ENCODE data around the gene HACL1. TPM values are rescaled to one million over a fixed set of nuclear protein-coding genes. Genes with fewer than 3 reads are reported as not detected.
A peak's percentile ranks its signal among the peaks of the same experiment; 100 is the strongest.

Gene HACL1
- total RNA-seq, 1 donor = 32.4 TPM

- peak; percentile 55 for DNase-seq (ENCODE audit: low read depth)
- H3K4me3 ChIP-seq (ENCODE audit: low read depth, low read length) = no peak overlapping the region
- no peak for TF ChIP-seq CTCF (IDR thresholded peaks at IDR 0.05; ENCODE audit: insufficient read depth, low read length)
These were observed 22.3 kb downstream of the HACL1 start for GRCh38 chr3:15579051-15579450.

GRCh38 chr3:15578289-15578867 lies 23.0 kb downstream of the HACL1 start:
- H3K4me3 ChIP-seq (ENCODE audit: low read depth, low read length) = no peak overlapping the region
- DNase-seq (ENCODE audit: low read depth) = peak; percentile 36
- no peak for TF ChIP-seq CTCF (IDR thresholded peaks at IDR 0.05; ENCODE audit: insufficient read depth, low read length)

- no peak for TF ChIP-seq CTCF (IDR thresholded peaks at IDR 0.05; ENCODE audit: insufficient read depth, low read length)
- H3K4me3 ChIP-seq (ENCODE audit: low read depth, low read length) = no peak overlapping the region
These were observed 24.9 kb downstream of the HACL1 start for GRCh38 chr3:15576475-15576874.

GRCh38 chr3:15575446-15575845 lies 25.9 kb downstream of the HACL1 start:
- no peak for TF ChIP-seq CTCF (IDR thresholded peaks at IDR 0.05; ENCODE audit: insufficient read depth, low read length)
- no peak overlapping the region for H3K4me3 ChIP-seq (ENCODE audit: low read depth, low read length)
- no peak for DNase-seq (ENCODE audit: low read depth)

More at GRCh38 chr3:15576475-15576874, 24.9 kb downstream of the HACL1 start:
- DNase-seq (ENCODE audit: low read depth) = no peak

- no peak for DNase-seq (ENCODE audit: low read depth)
- H3K4me3 ChIP-seq (ENCODE audit: low read depth, low read length) = no peak overlapping the region
- no peak for TF ChIP-seq CTCF (IDR thresholded peaks at IDR 0.05; ENCODE audit: insufficient read depth, low read length)
These were observed 29.2 kb downstream of the HACL1 start for GRCh38 chr3:15572138-15572537.

- H3K4me3 ChIP-seq (ENCODE audit: low read depth, low read length) = no peak overlapping the region
- DNase-seq (ENCODE audit: low read depth) = no peak
- TF ChIP-seq CTCF (IDR thresholded peaks at IDR 0.05; ENCODE audit: insufficient read depth, low read length) = no peak
These were observed 38.2 kb downstream of the HACL1 start for GRCh38 chr3:15563190-15563589.

GRCh38 chr3:15562560-15562959 lies 38.8 kb downstream of the HACL1 start:
- no peak overlapping the region for H3K4me3 ChIP-seq (ENCODE audit: low read depth, low read length)
- no peak for DNase-seq (ENCODE audit: low read depth)
- TF ChIP-seq CTCF (IDR thresholded peaks at IDR 0.05; ENCODE audit: insufficient read depth, low read length) = no peak
